GM12874 (cell line): ENCODE data around the gene INTS15.

Experiments
- CTCF ChIP-seq: IDR thresholded peaks from 2 replicates; pipeline ENCODE4 v1.5.1; 2011; ENCODE audit warnings: low read depth, mild to moderate bottlenecking, control low read depth, low read length, moderate library complexity; ENCODE audit not compliant: insufficient read depth

Gene INTS15

DNA sequence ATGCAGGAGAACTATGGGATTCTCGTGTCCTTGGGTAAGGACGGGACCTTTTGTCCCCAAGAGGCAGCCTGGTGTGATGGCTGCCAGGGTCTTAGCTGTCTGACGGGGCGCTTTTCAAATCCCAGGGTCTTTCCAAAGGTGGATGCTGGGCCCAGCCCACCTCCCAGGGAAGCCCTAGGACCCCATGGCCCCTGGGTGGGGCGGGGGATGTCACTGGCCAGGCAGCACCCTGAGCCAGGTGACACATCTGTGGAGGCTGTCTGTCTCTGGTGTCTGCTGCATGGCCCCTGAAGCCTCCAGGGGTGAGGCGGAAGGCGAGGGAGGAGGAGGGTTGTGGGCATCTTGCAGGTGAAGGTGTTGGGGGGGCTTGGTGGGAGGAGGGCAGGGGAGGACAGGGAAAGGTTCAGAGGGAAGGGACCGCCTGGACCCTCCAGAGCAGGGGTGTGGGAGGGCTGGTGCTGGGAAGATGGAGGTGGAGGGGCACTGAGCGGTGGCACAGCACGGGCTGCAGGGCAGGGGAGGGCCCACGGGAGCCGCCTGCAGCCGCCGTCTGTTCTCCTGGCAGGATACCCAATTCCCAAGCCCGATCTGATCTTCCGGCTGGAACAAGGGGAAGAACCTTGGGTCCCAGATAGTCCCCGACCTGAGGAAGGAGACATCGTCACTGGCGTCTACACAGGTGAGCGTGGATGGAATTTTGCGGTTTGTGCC, 54.2 kb downstream of the INTS15 start:
- TF ChIP-seq CTCF = no peak

DNA sequence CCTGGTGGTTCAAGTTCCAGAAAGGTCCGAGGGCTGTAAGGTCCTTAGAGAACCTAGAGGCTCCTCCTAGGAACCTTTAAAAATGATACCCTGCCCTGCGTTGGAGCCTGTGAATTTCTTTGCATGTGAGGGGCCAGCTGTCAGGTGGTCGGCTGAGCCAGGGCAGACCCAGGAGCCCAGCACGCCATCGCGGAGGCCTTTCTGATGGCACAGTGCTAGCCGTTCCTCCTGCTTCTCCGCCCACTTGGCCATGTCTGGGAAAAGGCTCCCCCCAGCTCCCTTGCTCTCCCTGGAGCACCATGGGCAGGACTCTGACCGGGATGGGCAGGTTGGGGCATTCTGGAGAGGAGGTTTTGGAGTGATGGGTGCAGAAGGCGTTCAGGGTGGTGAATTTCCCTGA, 54.9 kb downstream of the INTS15 start:
- no peak for TF ChIP-seq CTCF

- TF ChIP-seq CTCF = no peak
Observed at GRCh38 chr7:6646465-6646864, 56.6 kb downstream of the INTS15 start.

GRCh38 chr7:6647080-6647479, 57.3 kb downstream of the INTS15 start:
- no peak for TF ChIP-seq CTCF

GRCh38 chr7:6647541-6647940, 57.7 kb downstream of the INTS15 start:
- TF ChIP-seq CTCF = no peak

- no peak for TF ChIP-seq CTCF
Observed at GRCh38 chr7:6648066-6648814, 58.4 kb downstream of the INTS15 start.

GRCh38 chr7:6648815-6649104, 58.9 kb downstream of the INTS15 start:
- TF ChIP-seq CTCF = no peak
